Measurements from ENCODE around the gene ASMTL.

- TF ChIP-seq CTCF (conservative IDR thresholded peaks at IDR 0.05) (no peak), EZH2 (IDR thresholded peaks at IDR 0.05; ENCODE audit: low read depth) (no peak)
Observed at GRCh38 chrX:1472975-1473374, 20.3 kb upstream of the ASMTL start.

Measured in PC-9 (cell line).